Measurements from ENCODE around the gene GALNTL6. TPM values are rescaled to one million over a fixed set of nuclear protein-coding genes. Genes with fewer than 3 reads are reported as not detected.
"Not testable (repeated sequence)": the region's sequence is repeated elsewhere in the genome, so short reads cannot be mapped to it uniquely, and the experiment has no call there.

GALNTL6 gene
- total RNA-seq, 1 donor from 2014 or later: not detected

DNA sequence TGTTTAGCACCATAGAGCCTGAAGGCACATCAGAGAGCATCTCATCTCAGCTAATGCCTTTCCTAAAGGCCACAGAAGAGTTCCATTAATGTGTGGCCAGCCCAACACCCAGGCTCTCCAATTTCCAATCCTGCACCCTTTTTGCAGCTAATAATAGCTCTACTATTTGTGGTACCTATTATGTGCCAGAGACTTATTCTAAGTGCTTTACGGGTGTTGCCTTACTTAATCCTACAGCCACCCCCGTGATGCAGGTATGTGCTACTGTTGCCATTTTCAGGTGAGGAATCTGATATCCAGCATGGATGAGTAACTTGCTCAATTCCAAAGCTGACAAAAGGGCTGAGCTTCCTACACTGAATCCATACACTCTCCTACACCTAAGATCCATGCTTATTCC lies 1137.8 kb downstream of the GALNTL6 start:
- FAIRE-seq (peak; percentile 13), DNase-seq (ENCODE audit: low read depth) (peak; percentile 23)
- Histone ChIP-seq H3K4me3 (ENCODE audit: low read depth, low read length) (no peak overlapping the region), H3K36me3 (ENCODE audit: control insufficient read depth, insufficient read depth, low read length) (no peaks in the 10 kb centered on the region), H3K27me3 (ENCODE audit: control insufficient read depth, insufficient read depth, low read length) (no peaks in the 10 kb centered on the region)
- no peak for TF ChIP-seq CTCF (IDR thresholded peaks at IDR 0.05; ENCODE audit: insufficient read depth, low read length, severe bottlenecking)

- Histone ChIP-seq H3K36me3 (ENCODE audit: control insufficient read depth, insufficient read depth, low read length) (no peaks in the 10 kb centered on the region), H3K27me3 (ENCODE audit: control insufficient read depth, insufficient read depth, low read length) (no peaks in the 10 kb centered on the region), H3K4me3 (ENCODE audit: low read depth, low read length) (no peak overlapping the region)
- no peak for TF ChIP-seq CTCF (IDR thresholded peaks at IDR 0.05; ENCODE audit: insufficient read depth, low read length, severe bottlenecking)
- DNase-seq (ENCODE audit: low read depth) (no peak), FAIRE-seq (no peak)
Observed at GRCh38 chr4:172951679-172952451, 1138.7 kb downstream of the GALNTL6 start.

DNA sequence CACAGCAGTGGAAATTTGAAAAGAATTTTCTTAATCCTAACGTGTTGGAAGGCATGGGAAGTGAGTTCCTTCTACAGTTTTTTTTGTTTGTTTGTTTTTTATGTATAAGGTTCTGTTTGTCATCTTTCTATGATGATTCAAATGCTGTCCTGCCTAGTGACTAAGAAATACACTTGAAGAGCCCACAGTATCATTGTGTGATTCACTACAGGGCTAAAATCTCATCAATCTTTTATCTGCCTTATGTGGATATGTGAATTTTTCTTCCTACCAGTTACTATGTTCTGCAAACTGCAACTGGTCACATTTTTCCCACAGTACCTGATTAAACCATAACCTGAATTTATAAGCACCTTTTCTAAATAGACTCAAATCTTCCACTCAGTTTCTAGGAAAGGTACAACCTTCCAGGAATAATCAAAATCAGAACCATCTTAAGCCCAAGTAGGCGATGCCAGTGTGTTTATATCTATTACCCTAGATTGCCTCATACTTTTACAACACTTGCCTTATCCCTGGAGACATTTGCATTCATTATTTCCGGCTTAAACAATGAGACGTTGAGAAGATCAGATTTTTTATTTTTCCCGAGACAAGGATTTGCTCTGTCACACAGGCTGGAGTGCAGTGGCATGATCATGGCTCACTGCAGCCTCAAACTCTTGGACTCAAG lies 1140.8 kb downstream of the GALNTL6 start:
- TF ChIP-seq CTCF (IDR thresholded peaks at IDR 0.05; ENCODE audit: insufficient read depth, low read length, severe bottlenecking): no peak
- Histone ChIP-seq H3K36me3 (ENCODE audit: control insufficient read depth, insufficient read depth, low read length) (no peaks in the 10 kb centered on the region), H3K27me3 (ENCODE audit: control insufficient read depth, insufficient read depth, low read length) (no peaks in the 10 kb centered on the region), H3K4me3 (ENCODE audit: low read depth, low read length) (no peak overlapping the region)
- FAIRE-seq: no peak
- DNase-seq (ENCODE audit: low read depth): peak; percentile 72

GRCh38 chr4:172956340-172956739 lies 1143.1 kb downstream of the GALNTL6 start:
- DNase-seq (ENCODE audit: low read depth); H3K36me3 ChIP-seq (ENCODE audit: control insufficient read depth, insufficient read depth, low read length); FAIRE-seq; H3K27me3 ChIP-seq (ENCODE audit: control insufficient read depth, insufficient read depth, low read length); H3K4me3 ChIP-seq (ENCODE audit: low read depth, low read length): not testable (repeated sequence)

GRCh38 chr4:172957216-172957615 lies 1144.0 kb downstream of the GALNTL6 start:
- DNase-seq (ENCODE audit: low read depth) (no peak), FAIRE-seq (no peak)
- Histone ChIP-seq H3K4me3 (ENCODE audit: low read depth, low read length) (no peak overlapping the region), H3K27me3 (ENCODE audit: control insufficient read depth, insufficient read depth, low read length) (no peaks in the 10 kb centered on the region), H3K36me3 (ENCODE audit: control insufficient read depth, insufficient read depth, low read length) (no peaks in the 10 kb centered on the region)
- TF ChIP-seq CTCF (IDR thresholded peaks at IDR 0.05; ENCODE audit: insufficient read depth, low read length, severe bottlenecking): no peak

DNA sequence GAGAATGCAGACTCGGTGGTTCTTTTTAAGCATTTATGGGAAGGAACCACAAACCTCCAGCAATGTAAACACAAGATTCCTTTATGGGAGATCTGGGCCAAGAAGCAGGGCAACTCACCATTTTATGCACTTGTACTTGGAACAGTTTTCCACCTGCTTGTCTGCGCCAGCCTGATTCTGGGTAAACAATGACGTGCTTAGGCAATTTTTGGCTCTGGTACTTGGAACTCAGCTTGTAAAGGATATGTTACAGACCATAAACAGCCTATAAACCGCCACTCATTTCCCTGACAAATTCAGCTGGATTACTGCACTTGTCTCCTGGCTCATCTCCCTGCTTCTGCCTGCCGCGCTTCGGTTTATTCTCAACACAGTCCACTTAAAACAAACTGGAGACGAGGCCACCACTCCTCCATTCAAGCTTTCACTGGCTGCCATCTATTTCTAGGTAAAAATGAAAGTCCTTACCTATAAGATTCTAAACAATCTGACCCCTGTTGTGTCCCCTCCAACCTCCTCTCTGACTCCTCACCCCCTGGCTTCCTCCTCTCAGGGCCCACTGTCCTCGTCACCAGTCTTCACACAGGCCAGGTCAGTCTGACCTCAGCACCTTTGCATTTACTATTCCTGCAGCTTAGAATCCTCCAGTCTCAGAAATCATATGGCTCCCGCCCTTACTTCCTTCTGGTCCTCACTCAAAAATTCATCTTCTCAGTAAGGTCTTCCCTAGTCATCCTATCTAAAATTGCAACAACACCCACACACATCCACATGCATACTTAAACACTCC lies 1149.6 kb downstream of the GALNTL6 start:
- FAIRE-seq (no peak), DNase-seq (ENCODE audit: low read depth) (peak; percentile 52)
- H3K4me3 ChIP-seq (ENCODE audit: low read depth, low read length): no peak overlapping the region
- no peaks in the 10 kb centered on the region for H3K36me3 ChIP-seq (ENCODE audit: control insufficient read depth, insufficient read depth, low read length)
- H3K27me3 ChIP-seq (ENCODE audit: control insufficient read depth, insufficient read depth, low read length): peaks cover 3% of the 10 kb centered on the region
- no peak for TF ChIP-seq CTCF (IDR thresholded peaks at IDR 0.05; ENCODE audit: insufficient read depth, low read length, severe bottlenecking)
